ENCODE data around the gene CIBAR2. TPM values are rescaled to one million over a fixed set of nuclear protein-coding genes. Genes with fewer than 3 reads are reported as not detected.

Gene CIBAR2
- total and polyA plus RNA-seq, 9 of the 15 experiments (the other 6 are each of a cell fraction or from before 2014, with no cell fraction given) = not detected

- TF ChIP-seq NKRF (IDR thresholded peaks at IDR 0.05; ENCODE audit: borderline replicate concordance) = peak; percentile 67
- no peak for TF ChIP-seq ZNF695 (CRISPR knock-in tag; IDR thresholded peaks at IDR 0.05)
- no peak for TF ChIP-seq ETS2 (tag; IDR thresholded peaks at IDR 0.05; ENCODE audit: borderline replicate concordance, poor library complexity, severe bottlenecking)
- TF ChIP-seq ZNF232 (CRISPR knock-in tag; IDR thresholded peaks at IDR 0.05) = no peak
- peak; percentile 77; the same call in 1 of the 2 replicates for TF ChIP-seq ZEB2 (IDR thresholded peaks at IDR 0.05)
- TF ChIP-seq SMARCA5 (IDR thresholded peaks at IDR 0.05) = peak; percentile 100
- TF ChIP-seq ID3 (CRISPR knock-in tag; IDR thresholded peaks at IDR 0.05) = no peak
- peak; percentile 62 for TF ChIP-seq ID3 (tag; IDR thresholded peaks at IDR 0.05)
- TF ChIP-seq ZNF561 (CRISPR knock-in tag; conservative IDR thresholded peaks at IDR 0.05) = no peak
- no peak for TF ChIP-seq ATF1 (CRISPR knock-in tag; IDR thresholded peaks at IDR 0.05)
- 0 out of 2 replicates have a peak, but pooled peaks have one; percentile 27 for TF ChIP-seq ATF1 (tag; IDR thresholded peaks at IDR 0.05)
- TF ChIP-seq MAZ (CRISPR knock-in tag; conservative IDR thresholded peaks at IDR 0.05 in 1 of 2, IDR thresholded peaks at IDR 0.05 in 1 of 2) = peak in 1 of 2 experiments; percentile 76; a peak in 2 of 4 replicates
- peak; percentile 78 for TF ChIP-seq SMAD4 (CRISPR knock-in tag; conservative IDR thresholded peaks at IDR 0.05)
- TF ChIP-seq GABPA (tag; conservative IDR thresholded peaks at IDR 0.05; ENCODE audit: low read depth) = peak; percentile 67
- TF ChIP-seq NR2C1 (IDR thresholded peaks at IDR 0.05) = peak; percentile 74
- peak; percentile 79 for TF ChIP-seq NR2C1 (tag; IDR thresholded peaks at IDR 0.05)
- no peak for TF ChIP-seq ZNF174 (CRISPR knock-in tag; IDR thresholded peaks at IDR 0.05)
- TF ChIP-seq CBX1 (IDR thresholded peaks at IDR 0.05; ENCODE audit: low read depth) = peak; percentile 81
- TF ChIP-seq ZHX1 (conservative IDR thresholded peaks at IDR 0.05; ENCODE audit: low read length) = no peak
- TF ChIP-seq MAFF (IDR thresholded peaks at IDR 0.05; ENCODE audit: low read length) = no peak
- TF ChIP-seq THAP7 (CRISPR knock-in tag; IDR thresholded peaks at IDR 0.05) = no peak
- no peak for TF ChIP-seq MAFG (tag; conservative IDR thresholded peaks at IDR 0.05)
- TF ChIP-seq ZNF384 (IDR thresholded peaks at IDR 0.05; ENCODE audit: low read depth, low read length) = no peak; the same call in none of the 2 replicates
- TF ChIP-seq NBN (IDR thresholded peaks at IDR 0.05; ENCODE audit: low read depth) = peak; percentile 94
- TF ChIP-seq ZNF124 (CRISPR knock-in tag; IDR thresholded peaks at IDR 0.05) = no peak
- TF ChIP-seq GABPB2 (CRISPR knock-in tag; conservative IDR thresholded peaks at IDR 0.05) = no peak
These were observed 2.8 kb upstream of the CIBAR2 start (continued) for GRCh38 chr16:85114909-85115567.

Measured in K562 (cell line).